GM18511 (cell line): ENCODE data around the gene ESR1.
"Not testable (repeated sequence)": the region's sequence is repeated elsewhere in the genome, so short reads cannot be mapped to it uniquely, and the experiment has no call there.

ENCODE experiments used
- ATAC-seq: cut with Tn5 transposase; IDR thresholded peaks from one replicate; pipeline ENCODE4 v1.9.1; 2021; ENCODE audit warnings: mild to moderate bottlenecking, moderate library complexity; ENCODE audit not compliant: unreplicated experiment

The ESR1 gene

GRCh38 chr6:151811081-151811480, 3.6 kb downstream of the ESR1 start:
- no peak for ATAC-seq

GRCh38 chr6:151813858-151814257, 6.4 kb downstream of the ESR1 start:
- ATAC-seq, result no peak

GRCh38 chr6:151814614-151815013, 7.1 kb downstream of the ESR1 start:
- no peak for ATAC-seq

GRCh38 chr6:151822252-151823111, 15.0 kb downstream of the ESR1 start:
- peak; percentile 97 for ATAC-seq

- no peak for ATAC-seq
Observed at GRCh38 chr6:151826517-151827142, 19.1 kb downstream of the ESR1 start.

GRCh38 chr6:151832710-151833109, 25.2 kb downstream of the ESR1 start:
- no peak for ATAC-seq

DNA sequence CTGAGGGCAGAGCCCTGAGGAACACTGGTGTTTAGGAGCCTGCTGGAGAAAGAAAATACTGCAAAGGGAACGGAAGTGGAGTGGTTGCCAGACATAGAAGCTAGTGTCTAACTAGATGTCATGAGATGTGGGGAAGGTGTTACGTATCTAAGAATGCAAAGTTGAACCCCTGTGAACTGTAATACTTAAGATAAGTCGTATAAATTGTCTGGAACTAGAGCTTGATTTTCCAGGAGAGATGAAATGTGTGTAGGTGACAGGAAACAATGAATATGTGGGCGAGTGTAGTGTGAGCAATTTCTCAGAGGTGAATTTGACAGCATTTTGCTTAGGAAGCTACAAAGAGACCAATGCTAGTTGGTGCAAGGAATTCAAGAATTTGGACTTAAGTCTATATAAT, 27.9 kb downstream of the ESR1 start:
- no peak for ATAC-seq

DNA sequence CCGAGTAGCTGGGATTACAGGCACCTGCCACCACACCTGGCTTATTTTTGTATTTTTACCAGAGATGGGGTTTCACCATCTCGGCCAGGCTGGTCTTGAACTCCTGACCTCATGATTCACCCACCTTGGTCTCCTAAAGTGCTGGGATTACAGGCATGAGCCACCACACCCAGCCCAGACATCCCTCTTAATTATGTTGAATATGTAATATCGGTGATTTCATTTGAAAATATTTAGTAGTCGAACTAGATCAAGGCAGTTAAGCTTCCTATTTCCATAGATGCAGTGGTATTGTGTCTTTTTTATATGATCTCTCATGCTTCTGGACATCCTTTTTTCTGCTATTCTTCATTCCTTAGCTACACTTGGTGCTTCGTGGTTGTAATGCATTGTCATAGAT, 29.7 kb downstream of the ESR1 start:
- ATAC-seq, result no peak

DNA sequence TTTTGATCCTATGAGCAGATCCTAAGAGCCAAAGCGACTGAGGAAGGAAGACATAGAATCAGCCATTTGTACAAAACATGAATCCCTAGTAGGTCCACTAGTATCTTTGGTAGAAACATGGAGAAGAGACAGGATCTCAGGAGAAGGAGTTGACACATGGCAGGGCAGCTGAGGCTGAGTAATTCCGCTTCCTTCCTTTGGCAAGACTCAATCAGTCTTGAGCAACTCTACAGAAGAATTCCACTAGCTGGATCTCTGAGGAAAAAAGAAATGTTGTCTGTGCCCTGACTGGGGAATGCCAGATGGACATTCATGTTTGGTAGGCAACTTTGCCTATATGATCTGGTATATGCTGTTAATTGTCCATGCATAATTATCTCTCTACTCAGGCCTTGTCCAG, 35.3 kb downstream of the ESR1 start:
- ATAC-seq, result no peak

GRCh38 chr6:151847064-151847463, 39.6 kb downstream of the ESR1 start:
- ATAC-seq, result no peak

- ATAC-seq, result no peak
Observed at GRCh38 chr6:151850479-151851003, 43.1 kb downstream of the ESR1 start.

- ATAC-seq, result no peak
Observed at GRCh38 chr6:151858294-151858693, 50.8 kb downstream of the ESR1 start.

DNA sequence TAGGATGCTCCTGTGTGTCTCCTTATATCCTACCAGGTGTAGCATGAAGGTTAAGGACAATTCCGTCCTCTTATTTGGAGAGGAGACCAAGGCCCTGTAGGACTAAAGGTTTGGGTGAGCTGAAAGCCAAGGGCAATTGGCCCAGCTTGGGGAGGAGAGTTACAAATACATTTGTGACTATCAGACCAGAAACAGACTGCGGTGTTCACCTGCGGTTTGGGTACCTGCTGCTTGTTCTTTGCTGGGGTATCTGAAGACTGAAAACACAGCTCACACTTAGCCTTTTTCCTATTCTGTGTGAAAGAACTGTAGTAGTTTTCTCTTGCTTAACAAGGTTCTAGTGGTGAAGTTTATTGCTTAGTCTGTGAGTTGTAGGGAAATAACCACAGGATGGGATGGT, 55.0 kb downstream of the ESR1 start:
- ATAC-seq, result no peak

DNA sequence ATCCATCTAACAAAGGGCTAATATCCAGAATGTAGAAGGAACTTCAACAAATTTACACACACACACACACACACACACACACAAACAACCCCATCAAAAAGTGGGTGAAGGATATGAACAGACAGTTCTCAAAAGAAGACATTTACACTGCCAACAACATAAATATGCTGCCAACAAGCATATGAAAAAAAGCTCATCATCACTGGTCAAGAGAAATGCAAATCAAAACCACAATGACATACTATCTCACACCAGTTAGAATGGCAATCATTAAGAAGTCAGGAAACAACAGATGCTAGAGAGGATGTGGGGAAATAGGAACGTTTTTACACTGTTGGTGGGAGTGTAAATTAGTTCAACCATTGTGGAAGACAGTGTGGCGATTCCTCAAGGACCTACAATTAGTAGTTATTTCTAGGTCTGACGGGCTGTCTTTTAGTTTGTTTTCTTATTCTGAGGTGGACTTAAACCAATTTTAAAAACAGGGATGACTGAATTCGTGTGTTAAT, 59.9 kb downstream of the ESR1 start:
- ATAC-seq, result not testable (repeated sequence)

- no peak for ATAC-seq
Observed at GRCh38 chr6:151869345-151869744, 61.9 kb downstream of the ESR1 start.

DNA sequence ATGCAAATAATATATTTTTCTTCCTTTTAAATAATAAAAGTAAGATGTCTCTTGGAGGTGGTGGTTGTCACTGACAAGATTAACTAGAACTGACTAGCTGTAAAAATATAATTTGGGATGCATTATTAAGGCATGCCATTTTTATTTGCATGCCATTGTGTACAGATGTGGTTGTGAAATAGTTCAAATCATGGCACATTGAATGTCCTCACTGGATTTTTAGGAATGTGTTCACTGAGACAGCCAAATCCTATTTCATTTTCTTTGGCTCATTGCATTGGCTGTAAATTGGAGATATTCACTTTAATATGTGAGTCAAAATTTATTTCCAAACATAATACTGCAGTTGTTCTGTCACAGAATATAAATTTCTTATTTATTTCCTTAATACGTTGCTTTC, 62.3 kb downstream of the ESR1 start:
- no peak for ATAC-seq

GRCh38 chr6:151870375-151870774, 62.9 kb downstream of the ESR1 start:
- no peak for ATAC-seq

DNA sequence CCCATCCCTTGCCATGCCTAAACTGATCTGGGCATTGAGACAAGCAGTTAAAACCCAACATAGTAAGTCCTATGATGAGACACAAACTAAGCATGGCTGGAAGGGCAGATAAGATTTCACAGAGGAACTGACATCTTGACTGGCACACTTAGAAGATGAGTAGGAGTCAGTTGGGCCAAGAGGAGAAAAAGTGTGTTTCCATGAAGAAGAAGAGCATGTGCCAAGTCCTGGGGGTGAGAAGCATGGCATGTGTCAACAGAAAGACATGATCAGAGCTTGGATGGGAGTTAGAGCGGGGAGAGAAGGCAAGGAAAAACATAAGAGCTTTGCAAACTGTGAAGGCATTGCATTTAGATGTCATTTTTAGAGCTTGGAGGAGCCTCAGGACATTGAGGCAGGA, 68.0 kb downstream of the ESR1 start:
- no peak for ATAC-seq

GRCh38 chr6:151876122-151876521, 68.6 kb downstream of the ESR1 start:
- no peak for ATAC-seq

GRCh38 chr6:151877458-151877857, 70.0 kb downstream of the ESR1 start:
- no peak for ATAC-seq

GRCh38 chr6:151881231-151881630, 73.7 kb downstream of the ESR1 start:
- no peak for ATAC-seq

- ATAC-seq, result no peak
Observed at GRCh38 chr6:151882206-151882605, 74.7 kb downstream of the ESR1 start.
